VCaP (cell line): ENCODE measurements around the gene RNF115.
"Not testable (repeated sequence)": the region's sequence is repeated elsewhere in the genome, so short reads cannot be mapped to it uniquely, and the experiment has no call there.

Experiments used
- H3K27ac ChIP-seq: fragments of 450-650 bp; 2 replicates; pipeline ENCODE4 v1.5.1; 2017
- TF ChIP-seq, protein P1 (sequence below): fragments of 450-650 bp; conservative IDR thresholded peaks from 2 replicates; pipeline ENCODE4 v1.5.1; 2017; ENCODE audit warnings: mild to moderate bottlenecking, moderate library complexity

The RNF115 gene

DNA sequence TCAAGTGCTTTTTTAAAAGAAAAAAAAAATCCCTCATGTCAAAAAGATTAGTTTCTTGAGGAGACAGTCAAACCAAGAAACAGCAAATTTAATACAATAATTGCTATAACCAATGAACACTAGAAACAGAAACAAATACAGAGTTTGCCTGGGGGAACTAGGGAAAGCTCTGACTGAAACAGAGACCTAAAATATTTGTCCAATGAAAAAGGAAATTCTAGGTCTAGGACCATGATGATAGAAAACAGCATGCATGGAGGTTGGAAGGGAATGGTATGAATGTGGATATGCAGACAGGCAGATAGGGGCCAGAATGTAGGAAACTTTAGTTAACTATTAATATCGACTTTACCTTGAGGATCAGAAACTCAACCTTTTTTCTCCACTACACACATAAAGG lies 31.4 kb downstream of the RNF115 start:
- TF ChIP-seq, protein P1, sequence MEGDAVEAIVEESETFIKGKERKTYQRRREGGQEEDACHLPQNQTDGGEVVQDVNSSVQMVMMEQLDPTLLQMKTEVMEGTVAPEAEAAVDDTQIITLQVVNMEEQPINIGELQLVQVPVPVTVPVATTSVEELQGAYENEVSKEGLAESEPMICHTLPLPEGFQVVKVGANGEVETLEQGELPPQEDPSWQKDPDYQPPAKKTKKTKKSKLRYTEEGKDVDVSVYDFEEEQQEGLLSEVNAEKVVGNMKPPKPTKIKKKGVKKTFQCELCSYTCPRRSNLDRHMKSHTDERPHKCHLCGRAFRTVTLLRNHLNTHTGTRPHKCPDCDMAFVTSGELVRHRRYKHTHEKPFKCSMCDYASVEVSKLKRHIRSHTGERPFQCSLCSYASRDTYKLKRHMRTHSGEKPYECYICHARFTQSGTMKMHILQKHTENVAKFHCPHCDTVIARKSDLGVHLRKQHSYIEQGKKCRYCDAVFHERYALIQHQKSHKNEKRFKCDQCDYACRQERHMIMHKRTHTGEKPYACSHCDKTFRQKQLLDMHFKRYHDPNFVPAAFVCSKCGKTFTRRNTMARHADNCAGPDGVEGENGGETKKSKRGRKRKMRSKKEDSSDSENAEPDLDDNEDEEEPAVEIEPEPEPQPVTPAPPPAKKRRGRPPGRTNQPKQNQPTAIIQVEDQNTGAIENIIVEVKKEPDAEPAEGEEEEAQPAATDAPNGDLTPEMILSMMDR = no peak
- H3K27ac ChIP-seq = no peak overlapping the region

GRCh38 chr1:145791860-145792259 lies 32.0 kb downstream of the RNF115 start:
- not testable (repeated sequence) for H3K27ac ChIP-seq

GRCh38 chr1:145788580-145788979 lies 35.3 kb downstream of the RNF115 start:
- TF ChIP-seq, protein P1 = no peak
- no peak overlapping the region for H3K27ac ChIP-seq

GRCh38 chr1:145786271-145786670 lies 37.6 kb downstream of the RNF115 start:
- no peak overlapping the region for H3K27ac ChIP-seq
- TF ChIP-seq, protein P1 = no peak

DNA sequence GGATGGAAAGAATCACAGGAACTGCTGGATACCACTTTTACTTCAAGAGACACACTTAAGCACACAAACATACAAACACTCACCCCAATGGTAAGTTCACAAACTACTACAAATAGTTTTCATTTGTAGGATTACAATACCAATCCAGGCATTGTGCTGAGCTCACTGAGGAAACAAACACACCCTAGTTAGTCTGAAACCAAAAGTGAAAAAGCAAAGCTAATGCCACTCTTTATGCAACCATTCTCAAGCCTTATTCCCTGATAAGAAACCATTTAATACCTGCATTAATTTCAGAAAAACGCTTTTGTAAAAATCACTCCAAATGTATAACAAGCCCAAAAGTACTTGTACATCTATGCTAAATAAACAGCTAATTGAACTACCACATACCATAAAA lies 38.3 kb downstream of the RNF115 start:
- TF ChIP-seq, protein P1 = no peak

GRCh38 chr1:145784409-145784808 lies 39.5 kb downstream of the RNF115 start:
- TF ChIP-seq, protein P1 = no peak
- H3K27ac ChIP-seq = no peak overlapping the region

More for the DNA sequence above, 38.3 kb downstream of the RNF115 start:
- no peak overlapping the region for H3K27ac ChIP-seq

GRCh38 chr1:145782272-145783099 lies 41.4 kb downstream of the RNF115 start:
- no peak overlapping the region for H3K27ac ChIP-seq
- TF ChIP-seq, protein P1 = no peak

DNA sequence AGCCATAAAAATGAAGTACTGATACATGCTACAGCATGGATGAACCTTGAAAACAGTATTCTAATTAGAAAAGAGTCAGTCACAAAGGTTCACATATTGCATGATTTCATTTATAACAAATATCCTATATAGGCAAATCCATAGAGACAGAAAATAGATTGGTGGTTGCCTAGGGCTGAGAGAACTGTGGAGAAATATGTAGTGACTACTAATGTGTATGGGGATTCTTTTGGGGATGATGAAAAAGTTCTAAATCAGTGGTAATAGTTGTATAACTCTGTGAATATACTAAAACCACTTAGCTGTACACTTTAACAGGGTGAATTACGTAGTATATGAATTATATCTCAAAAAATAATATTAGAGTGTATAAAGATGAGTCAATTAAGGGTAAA lies 45.8 kb downstream of the RNF115 start:
- TF ChIP-seq, protein P1 = no peak

More for the DNA sequence above, 45.8 kb downstream of the RNF115 start:
- H3K27ac ChIP-seq = no peak overlapping the region
